SU-DHL-6 (cell line): Measurements from ENCODE around the gene PPP6R3.

Source experiments
- H2AFZ ChIP-seq: fragments of 200-600 bp; sonication (generic); 2 replicates; pipeline ENCODE4 v1.6.1; 2014; ENCODE audit warnings: low read depth, mild to moderate bottlenecking, moderate library complexity, mixed read lengths, antibody characterized with exemption, low read length; ENCODE audit not compliant: severe bottlenecking
- H3F3A ChIP-seq: fragments of 200-600 bp; shearing (Covaris generic); 2 replicates; pipeline ENCODE4 v1.6.0; 2016; ENCODE audit warnings: antibody characterized with exemption, mild to moderate bottlenecking; ENCODE audit not compliant: insufficient read depth
- H3K27ac ChIP-seq: fragments of 200-600 bp; sonication (generic); 2 replicates; pipeline ENCODE4 v1.5.1; 2016; ENCODE audit warnings: low read depth, mild to moderate bottlenecking, low read length, moderate library complexity, mixed read lengths
- H3K27me3 ChIP-seq: fragments of 200-600 bp; sonication (generic), shearing (Covaris generic); 2 replicates; pipeline ENCODE4 v1.6.0; 2014; ENCODE audit warnings: mild to moderate bottlenecking, low read length
- H3K36me3 ChIP-seq: fragments of 200-600 bp; sonication (generic); 2 replicates; pipeline ENCODE4 v1.6.1; 2014; ENCODE audit warnings: mild to moderate bottlenecking, low read length, mixed read lengths
- H3K4me2 ChIP-seq: fragments of 300-600, 200-600 bp; shearing (Covaris generic), sonication (generic); 2 replicates; pipeline ENCODE4 v1.6.0; 2014; ENCODE audit warnings: low read length, low read depth, mild to moderate bottlenecking; ENCODE audit not compliant: poor library complexity, severe bottlenecking
- H3K4me3 ChIP-seq: fragments of 200-600 bp; sonication (generic); 2 replicates; pipeline ENCODE4 v1.5.1; 2014; ENCODE audit warnings: antibody characterized with exemption, low read length, mild to moderate bottlenecking, mixed read lengths; ENCODE audit not compliant: insufficient read depth, poor library complexity, severe bottlenecking
- H3K79me2 ChIP-seq: fragments of 200-600 bp; sonication (generic); 2 replicates; pipeline ENCODE4 v1.6.1; 2014; ENCODE audit warnings: mild to moderate bottlenecking, low read length, moderate library complexity; ENCODE audit not compliant: insufficient read depth
- H3K9ac ChIP-seq: fragments of 200-600 bp; sonication (generic); 2 replicates; pipeline ENCODE4 v1.7.0; 2014; ENCODE audit warnings: mild to moderate bottlenecking, low read length
- H3K9me2 ChIP-seq: fragments of 200-600 bp; sonication (generic); replicated peaks from 2 replicates; pipeline ENCODE4 v1.6.1; 2014; ENCODE audit warnings: low read length; ENCODE audit not compliant: insufficient read depth
- H3K9me3 ChIP-seq: fragments of 200-600 bp; sonication (generic); 2 replicates; pipeline ENCODE4 v1.6.1; 2014; ENCODE audit warnings: low read length, mixed read lengths; ENCODE audit not compliant: insufficient read depth
- H4K20me1 ChIP-seq: fragments of 200-600 bp; sonication (generic); 2 replicates; pipeline ENCODE4 v1.6.1; 2014; ENCODE audit warnings: low read depth, mild to moderate bottlenecking, antibody characterized with exemption, low read length, moderate library complexity, mixed read lengths
- CTCF ChIP-seq: fragments of 200-600 bp; sonication (generic); IDR thresholded peaks from one replicate; pipeline ENCODE4 v1.5.1; 2017; ENCODE audit warnings: antibody characterized with exemption, mild to moderate bottlenecking, low read length, moderate library complexity; ENCODE audit not compliant: insufficient read depth, poor library complexity, severe bottlenecking
- EZH2phosphoT487 ChIP-seq: fragments of 200-600 bp; sonication (generic), shearing (Covaris generic); conservative IDR thresholded peaks from 2 replicates; pipeline ENCODE4 v1.6.1; 2018; ENCODE audit warnings: mild to moderate bottlenecking, antibody characterized with exemption, low read length, moderate library complexity, mixed read lengths

Gene PPP6R3

DNA sequence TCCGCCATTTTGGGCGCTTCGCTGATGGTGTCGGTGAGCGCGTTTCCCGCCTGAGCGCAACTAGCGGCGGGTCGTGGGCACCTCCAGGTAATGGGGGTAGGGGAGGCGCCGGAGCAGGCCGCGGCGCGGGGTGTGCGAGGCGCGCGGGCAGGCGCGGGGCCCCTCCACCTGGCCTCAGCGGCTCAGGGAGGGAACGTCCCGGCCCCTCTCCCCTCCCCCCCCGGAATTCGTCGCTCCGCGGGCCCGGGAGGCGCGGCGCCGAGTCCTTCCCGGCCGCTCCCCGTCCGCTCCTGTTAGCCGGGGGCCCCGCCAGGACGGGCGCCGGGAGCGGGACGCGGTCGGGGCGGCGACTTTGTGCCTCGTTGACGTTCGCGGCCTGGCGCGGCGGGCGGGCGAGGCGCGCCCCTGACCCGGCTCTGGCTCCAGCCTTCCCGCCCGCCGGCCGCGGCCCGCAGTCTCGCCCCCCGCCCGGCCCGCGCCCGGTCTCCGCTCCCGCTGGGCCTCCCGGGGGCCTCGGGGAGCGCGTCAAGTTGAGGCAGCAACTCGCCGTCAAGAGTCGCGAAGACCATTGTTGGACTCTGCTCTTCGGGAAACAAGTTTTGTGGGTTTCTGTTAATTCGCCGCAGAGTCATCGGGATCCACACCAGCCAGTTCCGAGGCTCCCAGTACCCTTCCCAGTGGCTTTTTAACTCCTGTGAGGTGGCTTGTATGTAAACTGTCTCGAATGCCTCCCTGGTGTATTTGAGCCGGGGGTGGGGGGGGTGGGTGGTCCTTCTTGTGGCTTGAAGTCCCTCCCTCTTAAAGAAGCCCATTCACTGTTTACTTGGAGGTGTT is at the start of gene PPP6R3:
PPP6R3 (plus strand) TSS at position 12 of the 834 bp plus-strand sequence. CDS start 76,913 bp downstream, outside the sequence.
- H3K4me3 ChIP-seq, result peak within 1 kb of the TSS; percentile 100
- peaks cover 37% of the 10 kb centered on the region for H4K20me1 ChIP-seq
- peaks cover 54% of the 10 kb centered on the region for H3K79me2 ChIP-seq
- H3F3A ChIP-seq, result peaks cover 4% of the 10 kb centered on the region; the same call in 1 of the 2 replicates
- no peaks in the 10 kb centered on the region for H3K36me3 ChIP-seq
- H2AFZ ChIP-seq, result peak within 1 kb of the TSS; percentile 89
- no peaks in the 10 kb centered on the region for H3K9me3 ChIP-seq
- peak within 1 kb of the TSS; percentile 81 for H3K27ac ChIP-seq
- peak within 1 kb of the TSS; percentile 80 for H3K4me2 ChIP-seq
- no peaks in the 10 kb centered on the region for H3K27me3 ChIP-seq
- no peak for TF ChIP-seq EZH2phosphoT487
- TF ChIP-seq CTCF, result no peak
- H3K9me2 ChIP-seq, result no peaks in the 10 kb centered on the region
- peak within 1 kb of the TSS; percentile 83 for H3K9ac ChIP-seq

GRCh38 chr11:68411501-68411991 is 49.0 kb upstream of the PPP6R3 start:
- no peak overlapping the region for H3K27ac ChIP-seq
- TF ChIP-seq CTCF (no peak), EZH2phosphoT487 (no peak)
- H3K4me2 ChIP-seq, result no peak overlapping the region
- H4K20me1 ChIP-seq, result no peaks in the 10 kb centered on the region
- H3K79me2 ChIP-seq, result no peaks in the 10 kb centered on the region
- H3K4me3 ChIP-seq, result no peak overlapping the region
- no peaks in the 10 kb centered on the region for H3K36me3 ChIP-seq
- no peak overlapping the region for H2AFZ ChIP-seq
- H3K9me2 ChIP-seq, result no peaks in the 10 kb centered on the region
- H3K27me3 ChIP-seq, result no peaks in the 10 kb centered on the region
- no peak overlapping the region for H3K9ac ChIP-seq
- H3F3A ChIP-seq, result no peaks in the 10 kb centered on the region
- H3K9me3 ChIP-seq, result no peaks in the 10 kb centered on the region

DNA sequence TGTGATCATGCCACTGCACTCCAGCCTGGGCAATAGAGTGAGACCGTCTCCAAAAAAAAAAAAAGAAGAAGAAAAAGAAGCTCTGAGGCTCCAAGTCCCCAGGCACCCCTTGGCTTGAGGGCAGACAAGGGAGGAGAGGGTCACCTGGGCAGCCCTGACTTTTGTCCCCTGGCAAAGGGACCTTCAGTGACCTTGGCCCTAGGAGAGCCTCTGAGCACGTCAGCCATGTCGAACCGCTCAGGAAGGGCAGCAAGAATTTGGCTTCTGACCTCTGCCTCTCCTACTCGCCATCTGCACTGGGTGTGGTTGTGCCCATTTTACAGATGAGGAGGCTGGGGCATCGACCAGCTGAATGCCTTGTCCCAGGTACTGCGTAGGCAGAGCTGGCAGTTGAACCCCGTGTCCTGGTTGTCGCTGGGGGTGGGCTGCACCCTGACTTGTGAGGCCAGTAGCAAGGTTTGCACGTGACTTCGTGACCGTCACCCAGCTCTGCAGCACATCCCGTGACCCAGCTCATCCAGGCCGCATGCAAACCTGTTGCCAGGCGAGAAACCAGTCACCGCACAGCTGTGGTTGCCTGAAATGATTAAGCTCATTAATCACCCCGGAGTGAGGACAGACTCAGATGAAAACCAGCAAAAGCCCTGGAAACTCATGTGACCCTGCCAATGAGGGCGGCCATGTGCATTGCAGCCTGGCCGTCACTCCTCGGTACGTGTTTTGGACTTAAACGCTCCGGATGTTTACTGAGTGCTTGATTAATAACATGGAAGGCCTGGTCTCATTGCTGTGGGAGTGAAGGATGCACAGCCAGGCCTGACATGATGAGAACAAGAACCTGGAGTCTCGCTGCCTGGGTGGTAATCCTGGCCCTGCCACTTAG is 47.7 kb upstream of the PPP6R3 start:
- H3K4me3 ChIP-seq, result no peak overlapping the region
- H3K36me3 ChIP-seq, result no peaks in the 10 kb centered on the region
- no peak overlapping the region for H3K4me2 ChIP-seq
- no peaks in the 10 kb centered on the region for H3K79me2 ChIP-seq
- H3K27ac ChIP-seq, result no peak overlapping the region
- no peak overlapping the region for H2AFZ ChIP-seq
- no peaks in the 10 kb centered on the region for H3K9me3 ChIP-seq
- no peaks in the 10 kb centered on the region for H3F3A ChIP-seq
- H3K9me2 ChIP-seq, result no peaks in the 10 kb centered on the region
- no peak overlapping the region for H3K9ac ChIP-seq
- H3K27me3 ChIP-seq, result no peaks in the 10 kb centered on the region
- TF ChIP-seq CTCF, result no peak
- no peak for TF ChIP-seq EZH2phosphoT487
- H4K20me1 ChIP-seq, result no peaks in the 10 kb centered on the region
